GM19035 (cell line): ENCODE data around the gene ICAM3.
"Not testable (repeated sequence)": the region's sequence is repeated elsewhere in the genome, so short reads cannot be mapped to it uniquely, and the experiment has no call there.

ENCODE experiments used
- ATAC-seq: cut with Tn5 transposase; IDR thresholded peaks from one replicate; pipeline ENCODE4 v1.9.1; 2021; ENCODE audit not compliant: unreplicated experiment

The ICAM3 gene

DNA sequence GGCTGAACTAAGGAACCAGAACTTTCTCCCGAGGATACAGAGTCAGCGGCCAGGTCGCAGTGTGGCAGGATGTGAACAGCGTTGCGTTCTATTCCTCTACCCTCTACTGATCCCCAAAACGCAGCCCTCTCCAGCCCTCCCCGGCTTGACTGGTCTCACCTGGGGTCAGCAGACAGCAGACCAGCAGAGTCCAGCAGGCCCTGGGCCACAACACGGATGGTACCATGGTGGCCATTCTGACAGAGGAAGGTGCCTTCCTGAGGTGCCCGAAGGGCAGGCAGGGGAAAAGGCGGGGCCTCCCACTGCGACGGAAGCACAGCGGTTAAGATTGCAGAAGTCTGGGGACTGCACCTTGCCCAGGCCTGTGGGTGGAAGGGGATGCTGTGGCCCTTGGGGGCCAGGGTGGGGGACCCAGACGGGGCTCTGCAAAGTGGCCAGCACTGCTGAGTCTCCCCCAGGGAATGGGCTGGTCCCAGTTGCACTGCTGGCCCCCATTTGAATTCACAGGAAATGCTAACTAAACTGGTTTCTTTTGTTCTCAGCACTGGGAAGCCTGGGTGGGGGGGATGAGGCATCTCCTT is at the start of gene ICAM3:
Gene ICAM3, minus strand, starts transcription at position 245 of the 581 bp plus-strand sequence. Its CDS starts 10 bp downstream, at position 235.
- ATAC-seq, result peak; percentile 66

- ATAC-seq, result no peak
These were observed 49.5 kb upstream of the ICAM3 start for GRCh38 chr19:10388957-10389356.

DNA sequence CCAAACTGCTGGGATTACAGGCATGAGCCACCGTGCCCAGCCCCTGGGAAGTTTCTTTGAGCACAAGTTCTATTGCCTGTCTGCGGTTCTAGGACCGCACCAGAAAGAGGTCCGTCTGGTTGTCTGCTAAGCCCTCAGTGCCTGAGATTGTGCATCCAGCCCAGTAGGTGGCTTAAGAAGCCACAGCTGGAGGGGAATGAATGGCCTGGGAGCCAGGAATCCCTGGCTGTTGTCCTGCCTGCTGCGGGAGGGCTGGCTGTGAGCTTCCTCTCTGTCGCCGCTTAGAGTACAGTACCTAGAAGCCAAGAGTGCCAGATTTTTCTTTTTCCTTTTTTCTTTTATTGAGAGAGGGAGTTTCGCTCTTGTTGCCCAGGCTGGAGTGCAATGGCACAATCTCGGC is 45.2 kb upstream of the ICAM3 start:
- ATAC-seq, result no peak

- not testable (repeated sequence) for ATAC-seq
These were observed 43.7 kb upstream of the ICAM3 start for GRCh38 chr19:10383223-10383499.

GRCh38 chr19:10380313-10381102 is 41.1 kb upstream of the ICAM3 start, which contains the start of gene TYK2:
TYK2 (minus strand) TSS chr19:10380572; CDS start chr19:10378406, 2,166 bp downstream.
- ATAC-seq, result peak; percentile 91

DNA sequence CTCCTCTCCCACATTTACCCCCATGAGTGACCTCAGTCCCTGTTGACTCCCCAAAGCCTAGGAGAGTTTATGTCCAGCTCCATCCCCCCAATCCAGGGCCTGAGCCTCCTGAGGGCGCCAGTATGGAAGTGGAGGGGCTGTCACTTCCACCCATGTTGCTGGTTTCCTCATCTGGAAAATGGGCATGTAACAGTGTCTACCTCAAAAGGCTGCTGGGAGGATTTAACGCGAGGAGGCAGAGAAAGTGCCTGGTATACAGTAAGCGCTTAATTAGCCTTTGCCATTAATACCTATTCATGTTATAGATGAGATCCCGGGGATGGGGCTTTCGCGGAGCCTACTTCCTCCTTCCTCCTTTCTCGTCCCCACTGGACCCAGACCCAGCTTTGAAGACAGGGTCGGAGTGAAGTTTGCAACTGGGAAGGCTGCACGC is 40.5 kb upstream of the ICAM3 start:
- no peak for ATAC-seq

DNA sequence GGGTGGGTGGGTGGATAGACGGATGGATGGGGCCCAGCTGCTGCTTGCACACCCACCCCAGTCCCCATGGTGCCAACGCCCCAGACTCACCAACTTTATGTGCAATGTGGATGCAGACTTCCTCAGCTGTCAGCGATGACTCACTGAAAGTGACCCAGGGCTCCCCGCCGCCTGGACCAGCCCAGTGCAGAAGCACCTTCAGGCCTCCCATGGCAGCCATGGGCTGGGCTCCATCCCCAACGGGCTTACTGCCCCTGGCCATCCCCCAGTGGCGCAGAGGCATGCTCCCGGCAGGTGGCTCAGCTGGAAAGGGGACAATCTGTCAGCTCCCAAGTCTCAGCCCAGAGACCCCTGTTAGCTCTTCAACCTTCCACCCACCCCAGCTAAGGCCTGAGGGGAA is 38.7 kb upstream of the ICAM3 start:
- ATAC-seq, result no peak

GRCh38 chr19:10377140-10377640 is 37.8 kb upstream of the ICAM3 start:
- not testable (repeated sequence) for ATAC-seq

- no peak for ATAC-seq
These were observed 35.5 kb upstream of the ICAM3 start for GRCh38 chr19:10374931-10375330.

DNA sequence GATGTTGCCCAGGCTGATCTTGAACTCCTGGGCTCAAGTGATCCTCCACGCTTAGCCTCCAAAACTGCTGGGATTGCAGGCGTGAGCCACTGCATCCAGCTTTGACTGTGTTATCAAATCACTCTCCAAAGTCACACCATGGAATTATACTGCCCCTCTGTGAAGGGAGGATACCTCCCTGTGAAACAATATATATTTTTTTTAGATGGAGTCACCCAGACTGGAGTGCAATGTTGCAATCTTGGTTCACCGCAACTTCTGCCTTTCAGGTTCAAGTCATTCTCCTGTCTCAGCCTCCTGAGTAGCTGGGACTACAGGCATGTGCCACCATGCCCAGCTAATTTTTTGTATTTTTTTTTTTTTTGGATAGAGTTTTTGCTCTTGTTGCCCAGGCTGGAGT is 33.3 kb upstream of the ICAM3 start:
- no peak for ATAC-seq

DNA sequence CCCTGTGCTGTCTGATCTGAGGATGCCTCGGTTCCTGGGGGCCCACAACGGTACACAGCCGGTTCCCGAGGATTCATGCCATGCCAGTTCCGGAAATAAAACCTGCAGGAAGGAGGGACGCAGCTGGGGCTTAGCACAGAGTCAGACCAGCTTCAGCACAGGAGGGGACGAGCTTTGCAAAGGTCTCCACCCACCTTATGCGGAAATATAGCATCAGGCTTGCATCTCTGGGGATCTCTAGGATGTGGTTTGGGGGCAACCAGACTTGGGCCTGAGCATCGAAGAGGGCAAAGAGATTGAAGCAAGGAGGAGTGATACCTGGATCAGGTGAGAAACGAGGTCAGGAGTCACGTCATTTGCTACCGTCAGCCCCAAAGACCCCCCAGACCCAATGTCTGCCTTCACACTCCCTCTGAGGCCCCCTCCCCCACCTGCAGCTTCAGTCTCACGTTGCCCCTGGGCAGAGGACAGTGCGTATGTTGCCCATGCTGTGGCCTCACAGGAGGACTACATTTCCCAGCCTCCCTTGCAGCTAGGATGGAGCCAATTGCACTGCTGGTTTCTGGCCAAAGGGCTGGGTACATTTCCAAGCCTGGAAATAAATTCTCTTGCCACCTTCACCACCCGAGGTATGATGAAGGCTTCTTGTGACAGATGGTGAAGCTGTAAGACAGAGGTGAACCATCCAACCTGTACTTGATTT is 28.8 kb upstream of the ICAM3 start:
- no peak for ATAC-seq

- not testable (repeated sequence) for ATAC-seq
These were observed 27.6 kb upstream of the ICAM3 start for GRCh38 chr19:10366950-10367512.

GRCh38 chr19:10365518-10365917 is 26.1 kb upstream of the ICAM3 start:
- ATAC-seq, result no peak

DNA sequence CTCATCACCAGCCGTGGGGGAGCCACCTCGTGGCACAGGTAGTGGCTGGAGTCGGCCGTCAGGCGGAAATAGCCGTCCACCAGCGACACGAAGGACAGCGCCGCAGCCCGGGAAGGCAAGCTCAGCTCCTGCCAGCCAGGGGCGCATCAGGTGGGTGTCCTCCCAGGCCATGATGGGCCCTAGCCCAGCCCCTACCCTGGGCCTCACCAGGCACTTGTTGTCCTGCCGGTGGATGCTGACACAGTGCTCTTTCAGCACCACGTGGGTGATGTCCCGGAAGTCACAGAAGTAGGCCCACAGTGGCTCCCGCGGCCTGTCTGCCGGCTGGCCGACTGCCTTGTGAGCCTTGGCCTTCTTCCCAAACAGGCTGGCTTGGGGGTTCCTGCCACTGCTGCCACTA is 25.2 kb upstream of the ICAM3 start:
- no peak for ATAC-seq

DNA sequence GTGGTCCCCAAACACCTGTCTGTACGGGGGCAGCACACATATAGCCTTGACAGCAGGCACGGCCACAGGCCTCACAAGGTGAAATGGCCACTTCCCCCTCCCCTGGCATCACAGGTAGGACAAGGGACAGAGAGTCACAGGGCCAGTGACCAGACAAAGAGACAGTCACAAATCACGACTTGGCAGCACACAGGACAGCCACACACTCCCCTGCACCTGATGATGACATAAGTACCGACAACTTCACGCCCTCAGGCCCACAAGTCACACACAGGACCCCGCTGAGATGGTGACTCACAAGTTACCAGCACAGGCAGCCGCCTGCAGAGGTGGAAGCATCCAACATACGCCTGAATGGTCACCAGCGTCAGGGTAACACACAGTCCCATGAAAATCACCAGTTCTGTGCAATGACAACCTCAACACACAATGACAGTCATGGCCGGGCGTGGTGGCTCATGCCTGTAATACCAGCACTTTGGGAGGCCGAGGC is 24.4 kb upstream of the ICAM3 start:
- ATAC-seq, result no peak

- ATAC-seq, result no peak
These were observed 22.8 kb upstream of the ICAM3 start for GRCh38 chr19:10362259-10362658.

DNA sequence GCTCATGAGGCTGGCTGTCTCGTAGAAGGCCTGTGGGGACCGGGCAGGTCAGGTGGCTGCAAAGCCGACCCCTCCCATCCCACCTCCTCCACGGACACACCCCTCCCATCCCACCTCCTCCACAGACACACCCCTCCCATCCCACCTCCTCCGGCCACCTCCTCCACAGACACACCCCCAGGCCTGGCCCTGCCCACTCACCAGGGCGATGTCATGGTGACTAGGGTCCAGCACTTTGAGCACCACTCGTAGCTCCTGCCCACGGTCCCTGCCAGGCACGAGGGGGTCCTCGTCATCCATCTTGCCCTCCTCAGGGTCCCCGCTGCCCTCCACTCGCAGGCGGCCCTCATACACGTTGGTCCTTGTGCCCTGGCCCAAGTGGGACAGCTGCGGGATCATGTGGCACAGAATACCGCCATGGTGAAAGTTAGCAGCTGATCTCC is 22.2 kb upstream of the ICAM3 start:
- no peak for ATAC-seq

- no peak for ATAC-seq
These were observed 17.0 kb upstream of the ICAM3 start for GRCh38 chr19:10356431-10356830.

DNA sequence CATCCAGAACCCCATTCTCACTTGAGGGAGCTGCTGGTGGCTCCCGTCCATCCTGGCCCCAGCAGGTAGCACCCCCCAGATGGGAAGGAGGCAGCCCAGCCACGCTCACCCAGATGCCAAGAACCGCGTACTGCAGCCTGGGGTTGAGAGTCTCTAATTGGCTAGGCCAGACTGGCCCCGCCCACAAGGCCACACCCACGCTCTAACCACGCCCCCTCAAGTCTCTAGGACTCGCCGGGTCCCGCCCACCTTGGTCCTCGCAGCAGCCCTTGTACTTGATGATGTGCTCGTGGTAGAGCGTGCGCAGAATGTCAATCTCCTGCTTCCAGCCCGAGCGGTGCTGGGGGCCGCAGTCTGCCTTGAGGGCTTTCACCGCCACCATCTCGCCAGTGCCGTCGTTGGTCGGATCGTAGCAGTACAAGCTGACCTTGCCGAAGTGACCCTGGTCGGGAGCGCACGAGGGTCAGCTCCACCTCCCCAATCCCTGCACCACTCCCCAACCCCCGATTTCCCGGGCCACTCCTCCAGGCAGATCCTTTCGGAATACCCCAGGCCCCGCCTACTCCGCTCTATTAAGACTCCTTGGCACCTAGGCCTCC is 14.5 kb upstream of the ICAM3 start:
- ATAC-seq, result no peak

DNA sequence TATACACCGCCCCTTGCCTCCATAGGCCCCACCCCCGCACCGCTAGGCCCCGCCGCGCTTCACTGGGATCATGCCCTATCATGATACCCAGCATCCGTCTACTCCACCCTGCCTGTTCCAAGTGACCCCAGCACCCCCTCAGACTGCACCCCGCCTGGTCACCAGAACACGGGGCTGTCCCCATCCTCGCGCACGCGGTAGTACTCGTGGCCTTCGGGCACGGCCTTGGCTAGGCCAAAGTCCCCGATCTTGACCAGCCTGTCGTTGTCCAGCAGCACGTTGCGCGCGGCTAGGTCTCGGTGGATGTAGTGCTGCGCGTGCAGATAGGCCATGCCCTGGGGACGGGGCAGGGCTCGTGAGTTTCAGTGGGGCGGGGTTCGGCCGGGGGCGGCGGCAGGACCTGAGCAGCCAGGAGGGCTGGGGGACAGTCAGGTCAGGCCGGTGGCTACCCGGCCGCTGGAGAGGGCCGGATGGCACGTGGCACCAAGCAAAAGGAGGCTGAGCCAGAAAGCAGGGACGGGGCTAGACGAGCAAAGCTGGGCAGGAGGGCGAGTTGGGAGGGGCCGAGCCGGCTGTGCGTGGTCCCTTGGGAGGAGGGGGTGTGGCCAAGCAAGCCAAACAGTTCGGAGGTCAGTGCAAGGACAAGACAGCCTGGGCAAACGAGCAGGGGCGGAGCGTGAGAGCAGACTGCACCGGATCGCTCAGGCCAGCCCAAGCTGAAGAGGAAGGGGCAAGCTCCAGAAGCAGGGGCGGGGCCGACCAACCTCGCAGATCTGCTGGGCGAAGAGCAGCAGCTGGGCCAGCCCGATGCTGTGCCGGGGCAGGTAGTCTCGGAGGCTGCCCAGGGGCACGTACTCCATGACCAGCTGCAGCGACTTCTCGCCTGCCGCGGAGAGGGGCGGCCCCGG is 13.6 kb upstream of the ICAM3 start:
- no peak for ATAC-seq
